H1 (cell line): Measurements from ENCODE around the gene TBX5. TPM values are rescaled to one million over a fixed set of nuclear protein-coding genes. Genes with fewer than 3 reads are reported as not detected.

Experiments
- BCL11A ChIP-seq, 2 experiments: IDR thresholded peaks; one replicate each; pipeline ENCODE4 v1.6.1; 2011; ENCODE audit warnings: low read depth in 2 of 2, low read length in 2 of 2, mild to moderate bottlenecking in 2 of 2
- CBX5 ChIP-seq: fragments of 300-800, 300-1000 bp; sonication (generic); IDR thresholded peaks from 2 replicates; pipeline ENCODE4 v1.7.1; 2016; ENCODE audit warnings: antibody characterized with exemption, low read length, low read depth
- CTBP2 ChIP-seq: IDR thresholded peaks from 2 replicates; pipeline ENCODE4 v1.7.0; 2011; ENCODE audit warnings: borderline replicate concordance, mild to moderate bottlenecking, moderate library complexity, mixed read lengths, low read length; ENCODE audit not compliant: insufficient read depth, insufficient read length
- CTCF ChIP-seq, 3 experiments: IDR thresholded peaks; 1 replicate in 2 of 3; 2 replicates in 1 of 3; pipeline versions ENCODE4 v1.5.1 to v1.6.1; 2011; ENCODE audit warnings: low read length in 3 of 3, mild to moderate bottlenecking in 3 of 3, inconsistent platforms in 2 of 3, low read depth in 1 of 3, moderate library complexity in 1 of 3; ENCODE audit not compliant: insufficient read depth in 1 of 3; ENCODE audit errors: control extremely low read depth in 1 of 3
- EGR1 ChIP-seq: IDR thresholded peaks from 2 replicates; pipeline ENCODE4 v1.6.1; 2011; ENCODE audit warnings: low read depth, low read length, borderline replicate concordance
- EP300 ChIP-seq, 2 experiments: IDR thresholded peaks; 1 replicate in 1 of 2; 2 replicates in 1 of 2; pipeline ENCODE4 v1.6.1; 2011 to 2012; ENCODE audit warnings: low read depth in 2 of 2, low read length in 2 of 2, mild to moderate bottlenecking in 2 of 2, borderline replicate concordance in 1 of 2, inconsistent platforms in 1 of 2, moderate library complexity in 1 of 2
- GTF2F1 ChIP-seq: IDR thresholded peaks from 2 replicates; pipeline ENCODE4 v1.6.1; 2012; ENCODE audit warnings: low read depth, low read length, improper control_type of control experiment, borderline replicate concordance
- KDM4A ChIP-seq: IDR thresholded peaks from one replicate; pipeline ENCODE4 v1.7.1; 2012; ENCODE audit warnings: low read depth, mild to moderate bottlenecking, moderate library complexity, low read length, inconsistent platforms; ENCODE audit not compliant: severe bottlenecking
- MAFK ChIP-seq: IDR thresholded peaks from 2 replicates; pipeline ENCODE4 v1.6.1; 2012; ENCODE audit warnings: low read depth, mild to moderate bottlenecking, improper control_type of control experiment, low read length
- MAX ChIP-seq: IDR thresholded peaks from 2 replicates; pipeline ENCODE4 v1.6.1; 2012; ENCODE audit warnings: inconsistent platforms
- PHF8 ChIP-seq: fragments of 200-600 bp; sonication (generic); conservative IDR thresholded peaks from 2 replicates; pipeline ENCODE4 v1.7.1; 2012; ENCODE audit warnings: low read depth, mild to moderate bottlenecking, inconsistent platforms, low read length, moderate library complexity
- POLR2A ChIP-seq, 2 experiments: IDR thresholded peaks; 1 replicate in 1 of 2; 2 replicates in 1 of 2; pipeline ENCODE4 v1.6.1; 2011; ENCODE audit warnings: low read depth in 2 of 2, low read length in 2 of 2, mild to moderate bottlenecking in 2 of 2; ENCODE audit errors: control extremely low read depth in 1 of 2
- POU5F1 ChIP-seq: IDR thresholded peaks from 2 replicates; pipeline ENCODE4 v1.6.1; 2011; ENCODE audit warnings: low read depth, mild to moderate bottlenecking, low read length, moderate library complexity
- RFX5 ChIP-seq: IDR thresholded peaks from 2 replicates; pipeline ENCODE4 v1.6.1; 2011; ENCODE audit warnings: low read depth, low read length, improper control_type of control experiment, borderline replicate concordance
- RNF2 ChIP-seq: fragments of 200-900, 300-1000 bp; sonication (generic); IDR thresholded peaks from 2 replicates; pipeline ENCODE4 v1.7.1; 2016; ENCODE audit warnings: borderline replicate concordance, low read depth, mild to moderate bottlenecking, antibody characterized with exemption, low read length; ENCODE audit not compliant: poor library complexity, severe bottlenecking; ENCODE audit errors: missing control alignments
- RXRA ChIP-seq: IDR thresholded peaks from 2 replicates; pipeline ENCODE4 v1.6.1; 2011; ENCODE audit warnings: low read depth, mild to moderate bottlenecking, low read length, moderate library complexity; ENCODE audit not compliant: insufficient read depth
- SP1 ChIP-seq: IDR thresholded peaks from 2 replicates; pipeline ENCODE4 v1.6.1; 2011; ENCODE audit warnings: low read depth, low read length
- SP4 ChIP-seq: IDR thresholded peaks from 2 replicates; pipeline ENCODE4 v1.6.1; 2012; ENCODE audit warnings: low read length, inconsistent platforms
- SUZ12 ChIP-seq: fragments of 200-600 bp; sonication (generic); IDR thresholded peaks from 2 replicates; pipeline ENCODE4 v1.6.1; 2012; ENCODE audit warnings: mild to moderate bottlenecking, inconsistent platforms, low read length, moderate library complexity, mixed read lengths
- TAF1 ChIP-seq: IDR thresholded peaks from 2 replicates; pipeline ENCODE4 v1.6.1; 2011; ENCODE audit warnings: mild to moderate bottlenecking, low read depth, low read length
- TCF12 ChIP-seq: IDR thresholded peaks from 2 replicates; pipeline ENCODE4 v1.6.1; 2011; ENCODE audit warnings: low read depth, mild to moderate bottlenecking, low read length
- TEAD4 ChIP-seq: IDR thresholded peaks from 2 replicates; pipeline ENCODE4 v1.6.1; 2012; ENCODE audit warnings: low read depth, low read length, inconsistent platforms, mixed read lengths
- polyA plus RNA-seq, 7 experiments: library from polyadenylated mRNA; depleted of rRNA in 3 of 7; stranded (reverse) in 5 of 7; unstranded in 2 of 7; fragments of >200 nt in 5 of 7; fragments of 200-250 nt in 2 of 7; gene quantifications; 1 replicate in 5 of 7; 2 replicates in 1 of 7; 4 replicates in 1 of 7; pipeline versions ENCODE4 v1.2.1 to v1.2.3, GENCODE V29; 2011 to 2013; ENCODE audit warnings: missing spikeins in 2 of 7, mixed read lengths in 2 of 7
- total RNA-seq: library from RNA; stranded (reverse); fragmentation: NEBNext Ultra II Directional; extraction: Animal tissue kit (Norgen Biotek cat#: 25700); gene quantifications from 2 replicates; pipeline ENCODE4 v1.2.1, GENCODE V29; 2021

The TBX5 gene
- total and polyA plus RNA-seq, 2 of the 8 experiments (the other 6 are each of a cell fraction or from before 2014, with no cell fraction given) = 0.05 TPM; not detected in 1

- TF ChIP-seq CTBP2 = peak; percentile 23
- no peak for TF ChIP-seq EGR1
- TF ChIP-seq POU5F1 = no peak
- peak; percentile 80 for TF ChIP-seq RNF2
- TF ChIP-seq GTF2F1 = no peak
- TF ChIP-seq RFX5 = no peak
- no peak for TF ChIP-seq BCL11A (IDR thresholded peaks at IDR 0.05; ENCODE audit: low read depth in 2 of 2, low read length in 2 of 2)
- peak; percentile 13 for TF ChIP-seq KDM4A
- no peak for TF ChIP-seq EP300 (IDR thresholded peaks at IDR 0.05; ENCODE audit: borderline replicate concordance in 1 of 2, low read depth in 2 of 2, low read length in 2 of 2)
- TF ChIP-seq PHF8 = no peak
- TF ChIP-seq SP4 = no peak
- TF ChIP-seq CTCF (IDR thresholded peaks at IDR 0.05; ENCODE audit: control extremely low read depth in 1 of 3, insufficient read depth in 1 of 3, low read depth in 1 of 3, low read length in 3 of 3) = no peak
- peak; percentile 99 for TF ChIP-seq SUZ12
- no peak for TF ChIP-seq TAF1
- TF ChIP-seq SP1 = no peak
- TF ChIP-seq MAFK = no peak
- TF ChIP-seq MAX = no peak
- TF ChIP-seq CBX5 = no peak
- TF ChIP-seq TEAD4 = no peak
- no peak for TF ChIP-seq POLR2A (IDR thresholded peaks at IDR 0.05; ENCODE audit: control extremely low read depth in 1 of 2, low read depth in 2 of 2, low read length in 2 of 2)
- 0 out of 2 replicates have a peak, but pooled peaks have one; percentile 4 for TF ChIP-seq TCF12
- TF ChIP-seq RXRA = no peak
These were observed at the start of gene TBX5 (continued) for GRCh38 chr12:114405519-114406271.
